22Rv1 (cell line): Measurements from ENCODE around the gene KNCN.

Experiments used
- ZFX ChIP-seq: fragments of 450-650 bp; IDR thresholded peaks from 2 replicates; pipeline ENCODE4 v1.6.1; 2017; ENCODE audit warnings: antibody characterized with exemption, borderline replicate concordance
- TF ChIP-seq, protein P1 (sequence below): fragments of 450-650 bp; IDR thresholded peaks from 2 replicates; pipeline ENCODE4 v1.5.1; 2017; ENCODE audit warnings: mild to moderate bottlenecking

DNA sequence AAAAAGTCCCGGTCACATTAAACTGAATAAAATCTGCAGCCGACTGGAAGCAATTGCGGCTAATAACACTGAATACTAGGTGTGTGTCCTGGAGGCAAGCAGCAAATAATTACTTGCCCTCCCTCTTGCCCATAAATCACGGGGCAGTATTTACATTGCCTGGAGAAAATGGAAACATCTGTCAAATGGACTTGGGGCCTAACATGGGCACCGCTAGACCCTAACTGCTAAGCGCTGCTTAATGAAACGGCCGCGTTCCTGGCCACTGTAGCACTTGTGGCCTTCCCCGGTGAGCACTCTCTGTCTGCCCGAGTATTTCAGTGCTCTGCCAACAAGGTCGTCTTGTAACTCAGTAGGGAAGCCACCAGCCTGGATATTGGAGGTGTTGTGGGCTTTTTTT, 23.9 kb upstream of the KNCN start:
- TF ChIP-seq, protein P1, sequence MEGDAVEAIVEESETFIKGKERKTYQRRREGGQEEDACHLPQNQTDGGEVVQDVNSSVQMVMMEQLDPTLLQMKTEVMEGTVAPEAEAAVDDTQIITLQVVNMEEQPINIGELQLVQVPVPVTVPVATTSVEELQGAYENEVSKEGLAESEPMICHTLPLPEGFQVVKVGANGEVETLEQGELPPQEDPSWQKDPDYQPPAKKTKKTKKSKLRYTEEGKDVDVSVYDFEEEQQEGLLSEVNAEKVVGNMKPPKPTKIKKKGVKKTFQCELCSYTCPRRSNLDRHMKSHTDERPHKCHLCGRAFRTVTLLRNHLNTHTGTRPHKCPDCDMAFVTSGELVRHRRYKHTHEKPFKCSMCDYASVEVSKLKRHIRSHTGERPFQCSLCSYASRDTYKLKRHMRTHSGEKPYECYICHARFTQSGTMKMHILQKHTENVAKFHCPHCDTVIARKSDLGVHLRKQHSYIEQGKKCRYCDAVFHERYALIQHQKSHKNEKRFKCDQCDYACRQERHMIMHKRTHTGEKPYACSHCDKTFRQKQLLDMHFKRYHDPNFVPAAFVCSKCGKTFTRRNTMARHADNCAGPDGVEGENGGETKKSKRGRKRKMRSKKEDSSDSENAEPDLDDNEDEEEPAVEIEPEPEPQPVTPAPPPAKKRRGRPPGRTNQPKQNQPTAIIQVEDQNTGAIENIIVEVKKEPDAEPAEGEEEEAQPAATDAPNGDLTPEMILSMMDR, result no peak
- no peak for TF ChIP-seq ZFX
